PC-3 (cell line): ENCODE data around the gene MCRIP2.

Experiments used
- CTCF ChIP-seq: fragments of 300-600 bp; sonication (generic); conservative IDR thresholded peaks from 2 replicates; pipeline ENCODE4 v1.5.1; 2017; ENCODE audit warnings: antibody characterized with exemption, low read depth, mild to moderate bottlenecking, low read length
- EZH2 ChIP-seq: fragments of 300-600 bp; sonication (generic); IDR thresholded peaks from one replicate; pipeline ENCODE4 v1.6.1; 2017; ENCODE audit warnings: antibody characterized with exemption, mild to moderate bottlenecking, low read length; ENCODE audit not compliant: unreplicated experiment

GRCh38 chr16:692356-693108, 50.9 kb downstream of the MCRIP2 start:
- TF ChIP-seq EZH2, result no peak
- TF ChIP-seq CTCF, result no peak
